ENCODE results near the gene ARHGEF16.

Gene ARHGEF16

GRCh38 chr1:3429320-3429719, 25.1 kb upstream of the ARHGEF16 start:
- no peak for DNase-seq (ENCODE audit: low read depth)

DNA sequence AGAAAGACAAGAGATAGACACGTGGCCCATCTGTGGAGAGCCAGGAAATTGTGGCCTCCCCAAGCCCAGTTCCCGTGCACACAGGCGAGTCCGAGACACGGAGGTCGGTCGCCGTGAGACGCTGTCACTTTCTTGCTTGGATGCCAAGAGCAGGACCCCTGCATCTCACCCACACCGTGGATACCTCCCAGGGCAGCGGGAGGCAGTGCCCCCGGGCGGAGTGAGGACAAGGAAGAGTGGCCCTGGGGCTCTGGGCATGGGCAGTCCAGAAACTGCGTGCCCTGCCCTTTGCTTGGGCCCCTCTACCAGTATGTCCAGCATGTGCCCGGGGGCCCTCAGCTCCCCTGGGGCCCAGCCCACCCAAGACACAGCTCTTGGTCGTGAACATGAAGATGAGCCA, 24.7 kb upstream of the ARHGEF16 start:
- DNase-seq (ENCODE audit: low read depth): no peak
- TF ChIP-seq CTCF (IDR thresholded peaks at IDR 0.05; ENCODE audit: control insufficient read depth, insufficient read depth, low read depth, low read length, missing control alignments): no peak
- H3K4me3 ChIP-seq (ENCODE audit: control insufficient read depth, low read depth, low read length): no peak overlapping the region

More at GRCh38 chr1:3429320-3429719, 25.1 kb upstream of the ARHGEF16 start:
- TF ChIP-seq CTCF (IDR thresholded peaks at IDR 0.05; ENCODE audit: control insufficient read depth, insufficient read depth, low read depth, low read length, missing control alignments): no peak
- no peak overlapping the region for H3K4me3 ChIP-seq (ENCODE audit: control insufficient read depth, low read depth, low read length)

DNA sequence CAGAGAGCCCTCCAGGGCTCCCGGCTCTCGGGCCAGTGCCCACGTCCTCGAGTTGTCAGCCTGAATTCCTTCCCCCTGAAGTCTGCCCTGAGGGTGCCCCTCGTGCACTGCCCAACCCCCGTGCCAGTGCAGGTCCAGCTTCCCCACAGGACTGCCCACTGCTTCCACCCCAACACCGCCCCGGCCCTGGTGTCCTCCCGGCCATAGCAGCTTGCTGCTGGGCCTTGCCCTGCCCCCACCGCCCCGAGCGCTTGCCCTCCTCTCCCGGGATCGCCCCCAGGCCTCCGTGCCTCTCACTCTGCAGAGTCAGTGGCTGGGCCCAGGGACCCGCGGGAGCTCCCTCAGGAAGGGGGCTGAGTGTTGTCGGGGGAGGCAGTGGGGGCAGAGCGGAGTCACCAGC, 24.1 kb upstream of the ARHGEF16 start:
- no peak for TF ChIP-seq CTCF (IDR thresholded peaks at IDR 0.05; ENCODE audit: control insufficient read depth, insufficient read depth, low read depth, low read length, missing control alignments)
- DNase-seq (ENCODE audit: low read depth): no peak
- H3K4me3 ChIP-seq (ENCODE audit: control insufficient read depth, low read depth, low read length): no peak overlapping the region

DNA sequence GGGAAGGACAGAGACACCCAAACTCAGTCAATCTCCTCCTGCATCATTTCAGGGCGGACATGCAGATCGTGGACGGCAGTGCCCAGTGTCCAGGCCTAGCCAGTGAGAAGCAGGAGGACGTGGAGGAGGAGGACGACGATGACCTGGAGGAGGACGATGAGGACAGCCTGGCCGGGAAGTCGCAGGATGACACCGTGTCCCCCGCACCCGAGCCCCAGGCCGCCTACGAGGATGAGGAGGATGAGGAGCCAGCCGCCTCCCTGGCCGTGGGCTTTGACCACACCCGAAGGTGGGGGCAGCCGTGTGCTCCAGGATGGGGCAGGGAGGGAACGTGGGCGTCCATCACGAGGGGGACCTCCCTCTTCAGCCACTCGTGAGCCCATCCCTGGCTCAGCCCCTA, 23.6 kb upstream of the ARHGEF16 start:
- no peak for TF ChIP-seq CTCF (IDR thresholded peaks at IDR 0.05; ENCODE audit: control insufficient read depth, insufficient read depth, low read depth, low read length, missing control alignments)

DNA sequence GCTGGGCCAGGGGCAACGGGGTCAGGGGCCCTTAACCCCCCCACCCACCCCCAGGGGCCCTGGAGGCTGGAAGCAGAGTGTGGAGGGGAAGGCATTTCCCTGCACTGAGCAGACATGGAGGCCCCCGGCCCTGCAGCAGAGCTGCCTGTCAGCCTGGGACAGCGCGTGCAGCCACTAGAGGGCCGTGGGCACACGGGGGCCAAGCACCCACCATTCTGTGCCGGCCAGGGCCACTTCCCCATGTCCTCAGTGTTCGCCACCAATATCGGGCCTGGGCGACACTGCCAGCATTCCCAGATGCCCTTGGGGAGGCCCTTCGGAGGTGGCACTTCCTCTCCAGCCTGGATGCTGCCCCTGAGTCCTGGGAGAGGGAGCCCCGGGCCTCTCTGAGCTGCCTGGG, 23.2 kb upstream of the ARHGEF16 start:
- DNase-seq (ENCODE audit: low read depth): no peak

More for the DNA sequence above, 23.6 kb upstream of the ARHGEF16 start:
- no peak overlapping the region for H3K4me3 ChIP-seq (ENCODE audit: control insufficient read depth, low read depth, low read length)
- no peak for DNase-seq (ENCODE audit: low read depth)

DNA sequence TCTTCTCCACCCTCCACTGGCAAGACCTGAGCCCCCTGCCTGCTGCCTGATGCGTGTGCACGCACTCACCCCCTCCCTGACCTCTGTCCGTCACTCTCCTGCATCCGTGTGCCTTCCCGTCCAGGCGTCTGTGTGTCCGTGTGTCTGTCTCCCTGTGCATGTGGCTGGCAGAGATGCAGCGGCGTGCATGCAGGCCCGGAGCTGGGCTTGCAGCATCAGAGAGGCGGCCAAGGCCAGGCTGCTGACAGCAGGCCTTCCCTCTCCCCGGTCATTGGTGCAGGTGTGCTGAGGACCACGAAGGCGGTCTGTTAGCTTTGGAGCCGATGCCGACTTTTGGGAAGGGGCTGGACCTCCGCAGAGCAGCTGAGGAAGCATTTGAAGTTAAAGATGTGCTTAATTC, 22.8 kb upstream of the ARHGEF16 start:
- no peak for TF ChIP-seq CTCF (IDR thresholded peaks at IDR 0.05; ENCODE audit: control insufficient read depth, insufficient read depth, low read depth, low read length, missing control alignments)
- H3K4me3 ChIP-seq (ENCODE audit: control insufficient read depth, low read depth, low read length): no peak overlapping the region
- DNase-seq (ENCODE audit: low read depth): no peak

More for the DNA sequence above, 23.2 kb upstream of the ARHGEF16 start:
- no peak overlapping the region for H3K4me3 ChIP-seq (ENCODE audit: control insufficient read depth, low read depth, low read length)
- peak; percentile 32 for TF ChIP-seq CTCF (IDR thresholded peaks at IDR 0.05; ENCODE audit: control insufficient read depth, insufficient read depth, low read depth, low read length, missing control alignments)

GRCh38 chr1:3432306-3432705, 22.2 kb upstream of the ARHGEF16 start:
- TF ChIP-seq CTCF (IDR thresholded peaks at IDR 0.05; ENCODE audit: control insufficient read depth, insufficient read depth, low read depth, low read length, missing control alignments): no peak
- DNase-seq (ENCODE audit: low read depth): no peak
- no peak overlapping the region for H3K4me3 ChIP-seq (ENCODE audit: control insufficient read depth, low read depth, low read length)
